Activated CD4-positive, alpha-beta T cell treated with anti-CD3 and anti-CD28 coated beads, Interleukin-2, amount 50 U/mL, for 24 hours (primary cell): Measurements from ENCODE around the gene RPL18A.
A peak's percentile ranks its signal among the peaks of the same experiment; 100 is the strongest.
"Not testable (repeated sequence)": the region's sequence is repeated elsewhere in the genome, so short reads cannot be mapped to it uniquely, and the experiment has no call there.

Source experiments
- DNase-seq, 2 donors: peaks; one replicate each; pipeline ENCODE4 v3.0.0-alpha.2; 2020; ENCODE audit warnings: low read depth in 1 of 2, low spot score in 1 of 2

RPL18A gene

DNA sequence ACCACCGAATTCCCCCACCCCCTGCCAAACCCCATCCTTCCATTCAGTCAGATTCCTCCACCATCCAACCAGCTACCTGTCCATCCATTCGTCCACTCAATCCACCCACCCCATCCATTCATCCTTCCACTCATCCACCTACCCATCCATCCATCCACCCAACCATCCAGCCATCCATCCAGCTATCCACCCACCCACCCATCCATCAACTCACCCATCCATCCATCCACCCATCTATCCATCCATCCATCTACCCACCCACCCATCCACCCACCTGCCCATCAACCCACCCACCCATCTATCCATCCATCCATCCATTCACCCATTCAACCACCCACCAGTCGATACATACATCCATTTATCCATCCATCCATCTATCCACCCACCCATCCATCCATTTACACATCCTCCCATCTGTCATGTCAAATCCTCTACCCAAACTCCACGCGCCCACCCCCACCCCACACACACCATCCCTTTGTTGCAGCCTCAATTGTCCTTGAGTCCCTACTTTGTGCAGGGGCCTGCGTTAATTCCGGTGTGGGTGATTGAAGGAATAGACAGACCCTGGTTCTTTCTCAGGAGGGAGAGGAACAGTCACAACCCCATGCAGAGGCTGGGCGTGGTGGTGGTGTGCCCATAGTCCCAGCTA is 6.7 kb downstream of the RPL18A start:
- no peak for DNase-seq

DNA sequence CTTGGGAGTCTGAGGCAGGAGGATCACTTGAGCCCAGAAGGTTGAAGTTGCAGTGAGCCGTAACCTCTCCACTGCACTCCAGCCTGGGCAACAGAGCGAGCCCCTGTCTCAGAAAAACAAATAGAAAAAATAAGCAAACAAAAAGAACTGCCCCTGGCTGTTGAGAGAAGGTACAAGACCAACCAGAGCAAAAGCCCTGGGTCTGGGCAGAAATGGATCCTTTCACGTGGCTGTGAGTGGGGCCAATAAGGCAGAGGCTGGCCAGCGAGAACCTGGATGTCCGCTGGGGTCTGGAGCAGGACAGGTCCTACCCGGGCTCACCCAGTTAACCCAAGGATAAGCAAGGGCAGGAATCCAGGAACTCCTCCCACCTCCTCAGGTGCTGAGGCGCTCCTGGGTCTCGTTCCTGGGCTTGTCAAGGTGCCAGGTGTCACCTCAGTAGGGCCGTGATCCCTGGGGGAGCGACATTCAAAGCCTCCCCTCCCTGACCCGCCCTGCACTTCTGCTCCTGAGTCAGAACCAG is 7.3 kb downstream of the RPL18A start:
- no peak for DNase-seq

DNA sequence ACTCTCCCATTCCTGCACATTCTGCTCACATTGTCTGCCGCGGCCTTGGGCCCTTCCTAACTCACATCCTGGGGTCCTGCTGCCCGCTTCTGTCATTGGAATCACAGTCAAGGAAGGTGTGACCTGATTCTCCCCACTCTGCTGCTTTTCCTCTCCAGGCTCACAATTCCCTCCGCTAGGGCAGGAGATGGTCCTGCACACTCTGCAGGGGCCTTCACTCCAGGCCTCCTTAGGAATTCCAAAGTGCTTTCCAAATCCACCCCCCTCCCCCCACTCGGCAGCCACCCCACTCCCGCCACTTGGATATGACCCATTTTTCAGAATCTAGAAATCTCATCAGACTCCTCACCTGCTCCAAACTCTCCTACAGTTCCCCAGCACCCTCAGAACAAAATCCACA is 9.0 kb downstream of the RPL18A start:
- no peak for DNase-seq

DNA sequence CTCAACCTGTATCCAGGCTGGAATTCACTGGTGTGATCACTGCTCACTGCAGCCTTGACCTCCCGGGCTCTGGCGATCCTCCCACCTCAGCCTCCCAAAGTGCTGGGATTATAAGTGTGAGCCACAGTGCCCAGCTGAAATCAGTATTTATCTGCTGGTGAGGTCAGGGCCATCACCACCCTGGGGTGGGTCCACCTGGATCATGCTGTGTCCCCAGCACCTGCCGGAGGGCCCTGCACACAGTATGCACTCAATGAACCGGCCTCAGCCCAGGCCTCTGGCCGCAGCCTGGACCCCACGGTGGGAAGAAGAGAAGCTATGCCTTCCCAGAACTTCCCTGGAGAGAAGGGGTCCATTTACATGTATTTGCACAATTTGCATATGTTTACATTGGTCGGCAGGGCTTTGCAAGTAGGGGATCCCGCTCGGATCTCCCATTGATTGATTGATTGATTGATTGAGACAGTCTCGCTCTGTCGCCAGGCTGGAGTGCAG is 9.5 kb downstream of the RPL18A start:
- no peak for DNase-seq

DNA sequence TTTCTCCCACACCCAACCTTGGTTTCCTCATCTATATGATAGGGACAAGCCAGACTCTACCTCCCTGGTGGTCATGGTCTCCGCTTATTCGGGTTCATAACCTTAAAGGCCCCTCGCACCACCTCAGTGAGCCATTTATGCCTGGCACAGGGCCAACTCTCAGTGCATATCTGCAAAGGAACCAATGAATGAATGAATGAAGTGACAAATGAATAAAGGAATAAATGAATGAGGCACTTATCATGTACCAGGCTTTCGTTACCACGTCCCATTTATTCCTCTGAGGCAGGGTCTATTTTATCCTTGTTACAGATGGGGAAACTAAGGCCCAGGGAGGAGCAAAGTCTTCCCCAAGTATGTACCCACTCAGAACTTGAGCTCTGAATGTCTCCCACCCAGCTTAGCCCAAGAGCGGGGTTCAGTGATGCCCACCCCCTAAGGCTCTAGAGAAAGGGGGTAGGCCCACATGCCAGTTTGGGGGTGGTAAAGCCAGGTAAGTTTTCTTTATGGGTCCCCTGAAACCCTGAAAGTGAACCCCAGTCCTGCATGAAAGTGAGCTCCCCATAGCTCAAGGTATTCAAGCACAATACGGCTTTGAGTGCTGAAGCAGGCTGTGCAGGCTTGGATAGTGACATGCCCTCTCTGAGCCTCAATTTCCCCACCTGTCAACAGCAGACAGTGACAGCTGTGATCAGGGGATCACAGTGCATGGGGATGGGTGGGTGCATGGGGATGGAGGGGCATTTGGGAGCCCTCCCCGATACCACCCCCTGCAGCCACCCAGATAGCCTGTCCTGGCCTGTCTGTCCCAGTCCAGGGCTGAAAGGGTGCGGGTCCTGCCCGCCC is 11.5 kb downstream of the RPL18A start:
- no peak for DNase-seq

DNA sequence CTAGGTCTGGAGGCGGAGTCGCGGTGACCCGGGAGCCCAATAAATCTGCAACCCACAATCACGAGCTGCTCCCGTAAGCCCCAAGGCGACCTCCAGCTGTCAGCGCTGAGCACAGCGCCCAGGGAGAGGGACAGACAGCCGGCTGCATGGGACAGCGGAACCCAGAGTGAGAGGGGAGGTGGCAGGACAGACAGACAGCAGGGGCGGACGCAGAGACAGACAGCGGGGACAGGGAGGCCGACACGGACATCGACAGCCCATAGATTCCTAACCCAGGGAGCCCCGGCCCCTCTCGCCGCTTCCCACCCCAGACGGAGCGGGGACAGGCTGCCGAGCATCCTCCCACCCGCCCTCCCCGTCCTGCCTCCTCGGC is 12.2 kb downstream of the RPL18A start, which contains the start of gene SLC5A5:
TSS of gene SLC5A5 (plus strand) at position 68 of the 373 bp plus-strand sequence. CDS start 375 bp downstream, outside the sequence.
- DNase-seq = no peak

DNA sequence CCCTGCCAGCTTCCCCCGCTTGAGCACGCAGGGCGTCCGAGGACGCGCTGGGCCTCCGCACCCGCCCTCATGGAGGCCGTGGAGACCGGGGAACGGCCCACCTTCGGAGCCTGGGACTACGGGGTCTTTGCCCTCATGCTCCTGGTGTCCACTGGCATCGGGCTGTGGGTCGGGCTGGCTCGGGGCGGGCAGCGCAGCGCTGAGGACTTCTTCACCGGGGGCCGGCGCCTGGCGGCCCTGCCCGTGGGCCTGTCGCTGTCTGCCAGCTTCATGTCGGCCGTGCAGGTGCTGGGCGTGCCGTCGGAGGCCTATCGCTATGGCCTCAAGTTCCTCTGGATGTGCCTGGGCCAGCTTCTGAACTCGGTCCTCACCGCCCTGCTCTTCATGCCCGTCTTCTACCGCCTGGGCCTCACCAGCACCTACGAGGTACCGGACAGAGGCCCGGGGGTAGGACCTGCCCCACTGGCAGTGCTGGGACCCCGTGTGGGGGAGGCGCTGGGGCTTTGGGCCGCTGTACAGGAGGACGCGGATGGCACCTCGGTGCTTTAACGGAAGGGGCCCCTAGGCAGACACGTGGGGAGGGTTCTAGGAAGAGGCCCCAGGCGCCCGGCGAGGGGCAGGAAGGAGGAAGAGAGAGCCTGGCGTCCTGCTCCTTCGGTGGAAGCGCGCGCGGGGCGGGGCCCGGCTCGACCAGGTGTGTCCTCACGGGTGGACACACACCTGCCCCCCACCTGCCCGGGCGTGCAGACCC is 12.7 kb downstream of the RPL18A start:
- no peak for DNase-seq

DNA sequence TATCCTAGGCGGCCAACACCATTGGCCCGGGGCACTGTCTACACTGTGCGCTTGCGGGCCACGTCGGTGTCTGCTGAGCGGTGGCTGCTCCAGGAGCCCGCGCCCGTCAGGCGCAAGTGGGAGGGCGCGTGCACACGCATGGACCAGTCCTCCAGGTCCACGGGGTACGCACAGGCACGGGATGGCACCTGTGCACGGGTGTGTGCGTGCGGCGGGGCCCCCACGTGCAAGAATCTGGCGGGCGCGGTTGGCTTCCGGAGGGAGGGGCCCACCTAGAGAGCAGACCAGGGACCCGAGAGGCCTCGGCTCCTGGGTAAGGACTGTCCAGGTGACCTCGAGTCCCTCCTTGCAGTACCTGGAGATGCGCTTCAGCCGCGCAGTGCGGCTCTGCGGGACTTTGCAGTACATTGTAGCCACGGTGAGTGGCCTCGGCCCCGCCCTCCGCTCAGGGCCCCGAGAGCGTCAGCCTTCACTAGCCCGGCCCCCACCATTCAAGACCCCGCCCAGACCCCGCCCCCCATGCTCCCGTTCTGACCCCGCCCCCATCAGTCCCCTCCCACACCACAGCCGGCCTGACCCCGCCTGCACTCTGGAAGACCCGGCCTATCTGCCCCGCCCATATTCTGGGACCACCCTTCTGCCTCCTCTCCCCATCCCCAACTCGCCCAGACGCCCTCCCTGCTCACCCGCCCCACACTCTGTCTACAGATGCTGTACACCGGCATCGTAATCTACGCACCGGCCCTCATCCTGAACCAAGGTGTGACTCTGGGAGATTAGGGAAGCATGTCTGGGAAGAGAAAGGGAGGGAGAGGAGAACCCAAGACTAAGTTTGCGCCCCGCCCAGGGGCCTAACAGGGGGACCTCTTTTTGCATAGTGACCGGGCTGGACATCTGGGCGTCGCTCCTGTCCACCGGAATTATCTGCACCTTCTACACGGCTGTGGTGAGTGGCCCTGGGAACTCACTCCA is 14.4 kb downstream of the RPL18A start:
- peak; percentile 52 to 54 for DNase-seq

DNA sequence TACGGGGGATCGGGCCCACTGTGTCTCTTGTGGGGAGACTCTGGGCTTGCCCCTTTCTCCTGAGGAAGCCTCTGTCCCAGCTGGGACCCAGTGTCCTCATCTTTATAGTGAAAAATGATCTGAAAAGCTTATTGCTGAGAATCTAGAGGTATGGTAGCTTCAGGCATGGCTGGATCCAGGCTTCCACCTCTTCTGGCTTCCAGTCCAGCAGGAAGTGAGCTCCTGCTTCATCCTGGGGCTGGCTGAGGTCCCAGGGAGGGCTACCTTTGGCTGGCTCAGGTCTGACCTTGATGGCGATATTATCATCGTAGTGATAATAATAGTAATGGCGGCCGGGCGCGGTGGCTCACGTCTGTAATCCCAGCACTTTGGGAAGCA is 15.0 kb downstream of the RPL18A start:
- DNase-seq = no peak

DNA sequence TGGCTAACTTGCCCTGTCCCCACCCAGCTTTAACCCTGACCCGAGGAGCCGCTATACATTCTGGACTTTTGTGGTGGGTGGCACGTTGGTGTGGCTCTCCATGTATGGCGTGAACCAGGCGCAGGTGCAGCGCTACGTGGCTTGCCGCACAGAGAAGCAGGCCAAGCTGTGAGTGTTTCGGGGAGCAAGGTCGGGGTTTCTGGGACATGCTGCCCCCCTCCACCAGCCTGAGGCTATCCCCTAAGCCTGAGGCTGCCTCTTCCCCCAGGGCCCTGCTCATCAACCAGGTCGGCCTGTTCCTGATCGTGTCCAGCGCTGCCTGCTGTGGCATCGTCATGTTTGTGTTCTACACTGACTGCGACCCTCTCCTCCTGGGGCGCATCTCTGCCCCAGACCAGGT is 18.0 kb downstream of the RPL18A start:
- no peak for DNase-seq

DNA sequence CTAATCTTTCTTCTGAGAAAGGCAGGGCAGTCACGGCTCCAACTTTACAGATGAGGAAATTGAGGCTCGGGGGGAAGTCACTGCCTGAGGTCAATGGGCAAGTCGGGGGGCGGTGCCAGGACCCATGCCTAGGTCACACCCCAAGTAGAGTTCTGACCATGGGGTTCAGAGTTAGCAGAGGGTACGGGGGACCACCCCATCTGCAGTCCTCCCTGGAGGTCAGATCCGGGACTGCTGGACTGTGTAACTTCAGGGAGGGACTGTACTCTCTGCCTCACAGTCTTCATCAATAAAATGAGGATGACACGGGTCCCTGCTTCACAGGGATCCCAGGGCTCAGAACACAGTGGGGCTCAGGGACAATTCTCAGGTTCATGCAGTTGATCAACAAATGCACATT is 19.8 kb downstream of the RPL18A start:
- no peak for DNase-seq

DNA sequence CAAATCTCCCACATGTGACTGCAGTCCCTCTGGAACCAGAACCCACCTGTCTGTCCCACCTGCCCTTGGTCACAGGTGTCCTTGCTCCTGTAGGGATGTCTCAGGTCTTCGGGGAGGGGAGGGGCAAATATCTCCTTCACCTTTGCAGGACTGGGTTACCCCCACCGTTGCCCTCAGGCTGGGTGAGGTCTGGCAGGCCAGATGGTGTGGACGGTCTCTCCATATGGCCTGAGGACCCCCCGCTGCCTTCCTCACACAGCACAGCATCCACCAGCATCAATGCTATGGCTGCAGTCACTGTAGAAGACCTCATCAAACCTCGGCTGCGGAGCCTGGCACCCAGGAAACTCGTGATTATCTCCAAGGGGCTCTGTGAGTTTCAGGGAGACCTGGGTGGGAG is 22.0 kb downstream of the RPL18A start:
- no peak for DNase-seq

DNA sequence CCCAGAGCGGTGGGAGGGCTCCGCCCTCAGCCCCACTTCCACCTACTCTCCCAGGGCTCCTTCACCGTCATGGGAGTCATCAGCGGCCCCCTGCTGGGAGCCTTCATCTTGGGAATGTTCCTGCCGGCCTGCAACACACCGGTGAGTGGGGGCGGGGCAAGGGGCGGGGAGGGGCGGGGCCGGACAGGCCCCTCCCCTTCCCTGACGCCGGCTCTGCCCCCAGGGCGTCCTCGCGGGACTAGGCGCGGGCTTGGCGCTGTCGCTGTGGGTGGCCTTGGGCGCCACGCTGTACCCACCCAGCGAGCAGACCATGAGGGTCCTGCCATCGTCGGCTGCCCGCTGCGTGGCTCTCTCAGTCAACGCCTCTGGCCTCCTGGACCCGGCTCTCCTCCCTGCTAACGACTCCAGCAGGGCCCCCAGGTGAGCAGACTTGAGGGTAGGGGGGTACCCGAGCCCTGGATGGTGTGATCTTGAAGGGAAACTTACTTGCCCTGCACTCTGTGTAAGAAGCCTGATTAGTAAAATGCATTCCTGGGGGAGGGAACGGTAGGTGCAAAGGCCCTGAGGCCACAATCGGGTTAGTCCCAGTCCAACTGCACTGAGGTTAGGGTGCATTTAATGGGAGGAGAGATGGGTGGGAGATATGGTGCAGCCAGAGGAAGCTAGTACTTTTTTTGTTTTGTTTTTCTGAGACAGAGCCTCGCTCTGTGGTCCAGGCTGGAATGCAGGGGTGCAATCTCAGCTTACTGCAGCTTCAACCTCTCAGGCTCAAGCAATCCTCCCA is 24.1 kb downstream of the RPL18A start:
- no peak for DNase-seq

DNA sequence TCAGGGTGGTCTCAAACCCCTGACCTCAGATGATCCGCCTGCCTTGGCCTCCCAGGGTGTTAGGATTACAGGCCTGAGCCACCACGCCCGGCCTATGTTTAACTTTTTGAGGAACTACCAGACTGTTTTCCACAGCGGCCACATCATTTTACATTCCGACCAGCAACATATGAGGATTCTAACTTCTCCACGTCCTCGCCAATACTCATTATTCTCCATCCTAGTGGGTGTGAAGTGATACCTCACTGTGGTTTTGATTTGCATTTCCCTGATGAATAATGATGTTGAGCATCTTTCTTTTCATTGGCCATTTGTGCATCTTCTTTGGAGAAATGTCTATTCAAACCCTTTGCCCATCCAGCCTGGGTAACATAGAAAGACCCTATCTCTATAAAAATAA is 26.8 kb downstream of the RPL18A start:
- DNase-seq = no peak

DNA sequence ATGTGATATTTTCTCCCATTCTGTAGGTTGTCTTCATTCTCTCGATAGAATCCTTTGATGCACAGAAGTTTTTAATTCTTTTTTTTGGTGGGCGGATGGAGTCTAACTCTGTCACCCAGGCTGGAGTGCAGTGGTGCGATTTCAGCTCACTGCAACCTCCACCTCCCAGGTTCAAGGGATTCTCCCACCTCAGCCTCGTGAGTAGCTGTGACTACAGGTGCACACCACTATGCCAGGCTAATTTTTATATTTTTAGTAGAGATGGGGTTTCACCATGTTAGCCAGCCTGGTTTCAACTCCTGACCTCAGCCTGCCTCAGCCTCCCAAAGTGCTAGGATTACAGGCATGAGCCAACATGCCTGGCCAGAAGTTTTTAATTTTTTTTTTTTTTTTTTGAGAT is 27.5 kb downstream of the RPL18A start:
- DNase-seq = not testable (repeated sequence)

DNA sequence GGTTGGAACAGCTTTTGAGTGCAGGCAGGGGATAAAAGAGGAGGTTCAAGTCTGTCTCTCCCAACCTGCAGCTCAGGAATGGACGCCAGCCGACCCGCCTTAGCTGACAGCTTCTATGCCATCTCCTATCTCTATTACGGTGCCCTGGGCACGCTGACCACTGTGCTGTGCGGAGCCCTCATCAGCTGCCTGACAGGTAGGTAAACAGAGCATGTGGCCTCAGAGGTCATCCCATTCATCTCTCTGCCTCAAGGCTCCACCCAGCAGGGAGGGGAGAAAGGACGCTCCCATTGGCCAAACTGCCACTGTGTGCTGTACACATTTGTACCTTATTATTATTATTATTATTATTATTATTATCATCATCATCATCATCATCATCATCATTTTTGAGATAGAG is 28.6 kb downstream of the RPL18A start:
- no peak for DNase-seq

DNA sequence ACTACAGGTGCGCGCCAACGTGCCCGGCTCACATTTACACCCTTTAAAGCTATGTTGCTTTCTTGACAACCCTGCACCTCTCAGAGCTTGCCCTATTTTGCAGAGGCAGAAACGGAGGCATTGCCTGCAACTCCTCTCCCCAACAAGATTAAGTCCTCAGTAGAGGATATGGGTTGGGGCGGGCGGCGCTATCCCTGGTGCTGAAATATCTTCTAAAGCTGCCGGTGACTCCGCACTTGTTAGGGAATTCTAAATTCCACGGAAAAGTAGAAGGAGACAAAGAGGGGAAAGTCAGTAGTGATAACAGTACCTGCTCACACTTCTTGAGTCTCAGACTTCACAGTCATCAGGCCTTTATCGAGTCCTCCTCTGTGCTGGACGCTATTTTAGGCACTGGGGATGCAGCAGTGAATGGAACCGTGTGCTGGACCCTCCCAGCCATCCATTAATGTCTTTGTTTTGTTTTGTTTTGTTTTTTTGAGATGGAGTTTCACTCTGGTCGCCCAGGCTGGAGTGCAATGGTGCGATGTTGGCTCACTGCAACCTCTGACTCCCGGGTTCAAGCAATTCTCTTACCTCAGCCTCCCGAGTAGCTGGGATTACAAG is 30.0 kb downstream of the RPL18A start:
- DNase-seq = no peak

DNA sequence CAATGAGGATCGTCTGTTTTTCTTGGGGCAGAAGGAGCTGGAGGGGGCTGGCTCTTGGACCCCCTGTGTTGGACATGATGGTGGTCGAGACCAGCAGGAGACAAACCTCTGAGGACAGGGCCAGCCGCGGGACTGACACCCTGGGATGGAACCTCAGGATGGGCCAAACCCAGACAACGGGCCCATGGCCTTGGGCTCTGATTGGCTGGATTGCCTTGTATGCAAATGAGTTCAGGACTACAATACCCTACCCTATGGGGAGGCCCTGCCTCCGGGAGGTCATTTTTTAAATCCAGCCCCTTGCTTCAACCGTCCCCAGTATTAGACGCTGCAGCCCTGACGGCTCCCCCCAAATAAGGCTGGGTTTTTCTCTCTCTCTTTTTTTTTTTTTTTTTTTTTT is 34.1 kb downstream of the RPL18A start:
- no peak for DNase-seq

DNA sequence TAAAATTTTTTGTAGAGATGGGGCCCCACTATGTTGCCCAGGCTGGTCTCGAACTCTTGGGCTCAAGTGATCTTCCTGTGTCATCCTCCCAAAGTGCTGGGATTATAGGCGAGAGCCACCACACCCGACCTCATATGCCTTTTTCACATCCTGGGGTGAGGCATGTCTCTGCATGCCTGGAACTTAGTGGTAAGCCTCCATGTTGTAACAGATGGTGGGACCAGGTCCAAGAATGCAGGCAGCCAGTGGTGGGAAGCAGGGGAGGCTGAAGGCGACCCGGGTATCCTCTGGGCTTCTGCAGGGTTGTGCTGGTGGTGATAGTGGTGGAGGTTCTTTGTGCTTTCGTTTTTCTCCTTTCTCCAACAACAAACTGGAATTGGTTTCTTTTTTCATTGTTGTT is 43.0 kb downstream of the RPL18A start:
- DNase-seq = no peak
